ENCODE measurements around the gene CAMTA1.

- TF ChIP-seq CTCF (IDR thresholded peaks at IDR 0.05) = no peak
- TF ChIP-seq POLR2A (IDR thresholded peaks at IDR 0.05) = no peak
Measured at GRCh38 chr1:7421471-7422075, 636.3 kb downstream of the CAMTA1 start.
